ENCODE data around the gene CACNA1S.

The CACNA1S gene

DNA sequence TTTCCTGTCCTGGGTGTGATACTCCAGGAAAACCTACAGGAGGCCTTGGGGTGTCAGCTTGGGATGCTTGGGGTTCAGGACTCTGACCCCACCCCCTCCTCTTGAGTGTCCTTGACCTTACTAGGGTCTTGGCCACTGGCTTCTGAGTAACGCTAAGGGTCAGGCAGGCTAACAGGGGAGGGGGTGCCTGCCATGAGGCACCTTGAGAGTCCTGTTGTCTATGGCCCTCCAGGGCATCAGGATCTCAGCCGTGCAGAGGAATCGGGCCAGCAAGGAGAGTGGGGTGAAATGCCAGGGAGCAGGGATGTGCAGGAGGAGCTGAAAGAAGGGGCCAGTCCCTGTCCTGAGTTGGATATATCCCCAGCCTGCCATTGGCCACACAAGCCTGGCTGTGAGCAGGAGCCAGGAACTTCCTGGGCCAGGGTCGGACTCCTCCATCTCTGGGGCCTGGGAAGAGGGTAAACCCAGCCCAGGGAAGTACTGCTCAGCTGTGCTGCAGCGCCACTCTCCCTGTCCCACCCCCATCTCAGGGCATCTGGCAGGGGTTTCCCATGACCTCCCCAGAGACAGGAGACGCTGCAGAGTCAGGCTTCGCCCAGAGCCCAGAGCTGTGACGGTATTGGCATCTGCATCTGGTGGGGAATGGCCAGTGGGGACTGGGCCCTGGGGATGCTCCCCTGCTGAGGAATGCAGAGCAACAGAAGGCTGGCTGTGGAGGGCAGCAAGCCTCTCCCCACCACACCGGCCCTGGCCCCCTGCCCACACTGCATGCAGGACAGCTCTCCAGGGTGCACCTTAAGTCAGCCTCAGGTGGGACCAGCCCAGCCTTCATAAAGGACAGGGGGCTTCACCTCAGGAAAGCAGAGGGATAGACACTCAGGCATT lies 95.0 kb downstream of the CACNA1S start:
- H4K20me1 ChIP-seq (ENCODE audit: insufficient read depth, low read length): peaks cover 64% of the 10 kb centered on the region
- H3K4me1 ChIP-seq (ENCODE audit: low read length): peaks cover 91% of the 10 kb centered on the region
- peaks cover 26% of the 10 kb centered on the region for H3K36me3 ChIP-seq (replicated peaks; ENCODE audit: low read depth, low read length)
- peak overlapping the region; percentile 49 for H3K4me3 ChIP-seq (ENCODE audit: low read length)
- H3K4me2 ChIP-seq (ENCODE audit: low read length): peak overlapping the region; percentile 99
- TF ChIP-seq, protein P1, sequence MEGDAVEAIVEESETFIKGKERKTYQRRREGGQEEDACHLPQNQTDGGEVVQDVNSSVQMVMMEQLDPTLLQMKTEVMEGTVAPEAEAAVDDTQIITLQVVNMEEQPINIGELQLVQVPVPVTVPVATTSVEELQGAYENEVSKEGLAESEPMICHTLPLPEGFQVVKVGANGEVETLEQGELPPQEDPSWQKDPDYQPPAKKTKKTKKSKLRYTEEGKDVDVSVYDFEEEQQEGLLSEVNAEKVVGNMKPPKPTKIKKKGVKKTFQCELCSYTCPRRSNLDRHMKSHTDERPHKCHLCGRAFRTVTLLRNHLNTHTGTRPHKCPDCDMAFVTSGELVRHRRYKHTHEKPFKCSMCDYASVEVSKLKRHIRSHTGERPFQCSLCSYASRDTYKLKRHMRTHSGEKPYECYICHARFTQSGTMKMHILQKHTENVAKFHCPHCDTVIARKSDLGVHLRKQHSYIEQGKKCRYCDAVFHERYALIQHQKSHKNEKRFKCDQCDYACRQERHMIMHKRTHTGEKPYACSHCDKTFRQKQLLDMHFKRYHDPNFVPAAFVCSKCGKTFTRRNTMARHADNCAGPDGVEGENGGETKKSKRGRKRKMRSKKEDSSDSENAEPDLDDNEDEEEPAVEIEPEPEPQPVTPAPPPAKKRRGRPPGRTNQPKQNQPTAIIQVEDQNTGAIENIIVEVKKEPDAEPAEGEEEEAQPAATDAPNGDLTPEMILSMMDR (IDR thresholded peaks at IDR 0.05; ENCODE audit: low read depth, low read length): peak; percentile 25; the same call in 1 of the 2 replicates
- no peak for TF ChIP-seq EZH2phosphoT487 (IDR thresholded peaks at IDR 0.05; ENCODE audit: low read depth)
- peak overlapping the region; percentile 26 for H3K27ac ChIP-seq (ENCODE audit: low read length)
- H3K9me3 ChIP-seq (ENCODE audit: insufficient read depth, low read length): no peaks in the 10 kb centered on the region
- peak overlapping the region; percentile 53 for H3K9ac ChIP-seq (ENCODE audit: low read length)
- H2AFZ ChIP-seq (ENCODE audit: low read depth, low read length): no peak overlapping the region
- H3K27me3 ChIP-seq (ENCODE audit: low read depth, low read length): no peaks in the 10 kb centered on the region
- peaks cover 99% of the 10 kb centered on the region for H3K79me2 ChIP-seq (ENCODE audit: low read length)

DNA sequence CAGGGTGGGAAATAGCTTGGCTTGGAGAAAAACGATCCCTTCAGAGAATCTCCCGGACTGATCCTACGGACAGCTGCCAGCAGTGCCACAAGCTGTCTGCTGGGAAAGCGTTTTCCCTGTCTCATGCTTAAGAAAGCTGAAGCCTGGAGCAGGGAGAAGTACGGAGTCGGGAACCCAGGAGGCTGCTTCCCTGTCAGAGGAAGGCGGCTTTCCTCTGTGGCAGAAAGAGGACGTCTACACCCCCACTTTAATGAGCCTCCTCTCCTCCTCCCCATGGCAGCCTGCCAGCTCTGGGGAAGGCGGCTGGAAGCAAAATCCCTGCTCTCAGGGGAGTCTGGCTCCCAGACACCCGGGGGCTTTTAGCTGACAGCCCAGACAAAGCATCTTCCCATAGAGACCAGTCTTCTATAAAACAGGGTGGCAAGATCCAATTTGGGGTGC lies 96.0 kb downstream of the CACNA1S start:
- H3K9me3 ChIP-seq (ENCODE audit: insufficient read depth, low read length): no peaks in the 10 kb centered on the region
- H3K79me2 ChIP-seq (ENCODE audit: low read length): peaks cover 99% of the 10 kb centered on the region
- H3K4me1 ChIP-seq (ENCODE audit: low read length): peaks cover 81% of the 10 kb centered on the region
- no peak overlapping the region for H3K4me3 ChIP-seq (ENCODE audit: low read length)
- TF ChIP-seq, protein P1 (IDR thresholded peaks at IDR 0.05; ENCODE audit: low read depth, low read length): no peak
- TF ChIP-seq EZH2phosphoT487 (IDR thresholded peaks at IDR 0.05; ENCODE audit: low read depth): no peak
- H3K27me3 ChIP-seq (ENCODE audit: low read depth, low read length): no peaks in the 10 kb centered on the region
- peaks cover 74% of the 10 kb centered on the region for H4K20me1 ChIP-seq (ENCODE audit: insufficient read depth, low read length)
- peak overlapping the region; percentile 99 for H3K4me2 ChIP-seq (ENCODE audit: low read length)
- peaks cover 34% of the 10 kb centered on the region for H3K36me3 ChIP-seq (replicated peaks; ENCODE audit: low read depth, low read length)
- H3K9ac ChIP-seq (ENCODE audit: low read length): peak overlapping the region; percentile 4; the same call in 1 of the 2 replicates
- H3K27ac ChIP-seq (ENCODE audit: low read length): 0 out of 2 replicates have a peak overlapping the region, but pooled peaks have one; percentile 56
- H2AFZ ChIP-seq (ENCODE audit: low read depth, low read length): no peak overlapping the region

DNA sequence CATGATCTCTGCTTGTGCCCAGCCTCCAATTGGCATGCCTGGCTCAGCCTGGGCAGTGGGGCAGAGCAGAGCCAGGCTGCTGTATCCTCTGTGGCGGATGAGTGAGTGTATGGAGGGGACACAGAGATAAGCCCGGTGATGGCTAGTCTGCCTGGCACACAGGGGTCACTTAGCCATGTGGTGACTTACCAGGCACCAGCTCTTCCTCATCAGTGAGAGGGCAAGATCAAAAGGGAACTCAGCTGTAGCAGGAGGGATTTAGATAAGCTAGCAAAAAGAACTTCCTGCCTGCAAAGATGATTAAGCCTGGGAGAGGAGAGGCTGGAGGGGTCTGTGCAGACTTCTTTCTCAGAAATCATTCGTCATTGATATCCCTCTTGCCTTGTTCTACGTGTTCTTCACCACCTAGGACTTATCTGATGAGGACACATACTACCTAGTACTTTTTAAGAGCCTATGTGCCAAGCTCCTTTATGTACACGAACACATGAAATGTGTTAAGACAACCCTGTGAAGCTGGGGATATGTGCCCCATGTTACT lies 96.6 kb downstream of the CACNA1S start:
- TF ChIP-seq, protein P1 (IDR thresholded peaks at IDR 0.05; ENCODE audit: low read depth, low read length): no peak
- no peak for TF ChIP-seq EZH2phosphoT487 (IDR thresholded peaks at IDR 0.05; ENCODE audit: low read depth)
- Histone ChIP-seq H2AFZ (ENCODE audit: low read depth, low read length) (no peak overlapping the region), H3K4me1 (ENCODE audit: low read length) (peaks cover 75% of the 10 kb centered on the region), H3K27me3 (ENCODE audit: low read depth, low read length) (no peaks in the 10 kb centered on the region), H3K9me3 (ENCODE audit: insufficient read depth, low read length) (no peaks in the 10 kb centered on the region), H3K9ac (ENCODE audit: low read length) (peak overlapping the region; percentile 40; the same call in 1 of the 2 replicates), H3K36me3 (replicated peaks; ENCODE audit: low read depth, low read length) (peaks cover 36% of the 10 kb centered on the region), H3K27ac (ENCODE audit: low read length) (peak overlapping the region; percentile 56), H3K4me3 (ENCODE audit: low read length) (peak overlapping the region; percentile 45), H3K79me2 (ENCODE audit: low read length) (peaks cover 99% of the 10 kb centered on the region), H4K20me1 (ENCODE audit: insufficient read depth, low read length) (peaks cover 80% of the 10 kb centered on the region), H3K4me2 (ENCODE audit: low read length) (peak overlapping the region; percentile 99)

DNA sequence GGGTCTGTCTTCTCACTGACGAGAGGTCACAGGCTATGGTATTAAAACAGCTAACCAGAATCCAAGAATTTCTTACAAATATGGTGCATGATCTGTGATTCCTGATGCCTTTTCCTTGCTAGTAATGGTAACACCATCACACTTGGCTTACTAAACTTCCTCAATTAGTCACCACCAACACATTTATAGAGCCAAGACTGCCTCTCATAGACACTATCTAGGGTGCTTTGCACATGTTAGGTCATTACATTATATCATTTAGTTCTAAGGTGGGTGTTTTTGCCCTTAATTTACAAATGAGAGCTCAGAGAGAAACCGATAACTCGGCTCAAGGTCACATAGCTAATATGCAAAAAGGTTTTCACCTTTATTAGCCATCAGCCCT lies 97.4 kb downstream of the CACNA1S start:
- H3K9ac ChIP-seq (ENCODE audit: low read length): peak overlapping the region; percentile 40; the same call in 1 of the 2 replicates
- peaks cover 36% of the 10 kb centered on the region for H3K36me3 ChIP-seq (replicated peaks; ENCODE audit: low read depth, low read length)
- peaks cover 67% of the 10 kb centered on the region for H3K4me1 ChIP-seq (ENCODE audit: low read length)
- TF ChIP-seq EZH2phosphoT487 (IDR thresholded peaks at IDR 0.05; ENCODE audit: low read depth): no peak
- TF ChIP-seq, protein P1 (IDR thresholded peaks at IDR 0.05; ENCODE audit: low read depth, low read length): no peak
- H3K27me3 ChIP-seq (ENCODE audit: low read depth, low read length): no peaks in the 10 kb centered on the region
- peak overlapping the region; percentile 56 for H3K27ac ChIP-seq (ENCODE audit: low read length)
- H2AFZ ChIP-seq (ENCODE audit: low read depth, low read length): no peak overlapping the region
- H3K9me3 ChIP-seq (ENCODE audit: insufficient read depth, low read length): no peaks in the 10 kb centered on the region
- H3K4me3 ChIP-seq (ENCODE audit: low read length): peak overlapping the region; percentile 45
- peaks cover 99% of the 10 kb centered on the region for H3K79me2 ChIP-seq (ENCODE audit: low read length)
- peaks cover 88% of the 10 kb centered on the region for H4K20me1 ChIP-seq (ENCODE audit: insufficient read depth, low read length)
- H3K4me2 ChIP-seq (ENCODE audit: low read length): peak overlapping the region; percentile 99
